ENCODE data around the gene C10orf143. TPM values are rescaled to one million over a fixed set of nuclear protein-coding genes. Genes with fewer than 3 reads are reported as not detected.
"Not testable (repeated sequence)": the region's sequence is repeated elsewhere in the genome, so short reads cannot be mapped to it uniquely, and the experiment has no call there.

Gene C10orf143
- total RNA-seq, 2 experiments from 2014 or later = 4.4 to 5.1 TPM

DNA sequence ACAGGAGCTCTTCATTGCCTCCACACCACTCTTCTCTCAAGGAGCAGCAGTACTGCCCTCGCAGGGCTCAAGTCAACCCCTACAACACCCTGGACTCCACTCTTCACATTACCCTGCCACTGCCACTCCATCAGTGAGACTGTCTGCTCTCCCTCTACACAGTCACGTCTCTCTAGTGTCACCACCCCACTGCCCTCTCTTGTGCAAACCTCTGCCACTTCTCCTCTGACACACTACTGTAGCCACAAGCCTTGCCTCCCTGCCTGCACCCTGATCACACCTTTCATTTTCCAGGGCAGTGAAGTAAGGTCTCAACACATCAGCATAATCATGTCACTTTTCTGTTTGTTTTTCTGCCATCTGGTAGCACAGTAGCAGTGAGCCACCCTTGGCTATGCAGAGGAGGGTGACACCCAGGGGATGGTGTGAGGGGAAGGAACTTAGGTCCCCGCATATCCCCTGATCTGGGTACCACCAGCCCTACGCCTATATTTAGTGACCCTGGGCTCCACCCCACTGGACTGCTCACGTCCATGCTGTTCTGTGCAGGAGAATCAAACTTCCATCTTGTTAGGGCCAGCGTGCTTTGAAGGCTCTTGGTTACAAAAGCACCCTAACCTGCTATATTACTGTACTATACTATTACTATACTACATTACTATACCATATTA is 1.6 kb downstream of the C10orf143 start:
- Mint-ChIP-seq H3K4me3 (peak overlapping the region; percentile 92), H3K27ac (peak overlapping the region; percentile 75), H3K9me3 (no peaks in the 10 kb centered on the region), H3K36me3 (ENCODE audit: low read depth) (peaks cover 30% of the 10 kb centered on the region), H3K27me3 (no peaks in the 10 kb centered on the region), H3K4me1 (ENCODE audit: low read depth) (peaks cover 43% of the 10 kb centered on the region)
- ATAC-seq = no peak
- intact Hi-C loops (cut with micrococcal nuclease) = no loop called here
- ChIA-PET POLR2A (interaction anchor here (0.7 to 3.3 kb wide), 7 partner anchors 10 to 39 kb away, joined by 3 to 54 read pairs (median 8); partner anchors contain the start of gene GLRX3), CTCF (interaction anchor here (1.0 to 3.6 kb wide), 8 partner anchors 8 to 225 kb away, joined by 3 to 44 read pairs (median 6); partner anchors contain the start of gene GLRX3)
- DNase-seq = peak; percentile 15
- TF ChIP-seq, protein P1, sequence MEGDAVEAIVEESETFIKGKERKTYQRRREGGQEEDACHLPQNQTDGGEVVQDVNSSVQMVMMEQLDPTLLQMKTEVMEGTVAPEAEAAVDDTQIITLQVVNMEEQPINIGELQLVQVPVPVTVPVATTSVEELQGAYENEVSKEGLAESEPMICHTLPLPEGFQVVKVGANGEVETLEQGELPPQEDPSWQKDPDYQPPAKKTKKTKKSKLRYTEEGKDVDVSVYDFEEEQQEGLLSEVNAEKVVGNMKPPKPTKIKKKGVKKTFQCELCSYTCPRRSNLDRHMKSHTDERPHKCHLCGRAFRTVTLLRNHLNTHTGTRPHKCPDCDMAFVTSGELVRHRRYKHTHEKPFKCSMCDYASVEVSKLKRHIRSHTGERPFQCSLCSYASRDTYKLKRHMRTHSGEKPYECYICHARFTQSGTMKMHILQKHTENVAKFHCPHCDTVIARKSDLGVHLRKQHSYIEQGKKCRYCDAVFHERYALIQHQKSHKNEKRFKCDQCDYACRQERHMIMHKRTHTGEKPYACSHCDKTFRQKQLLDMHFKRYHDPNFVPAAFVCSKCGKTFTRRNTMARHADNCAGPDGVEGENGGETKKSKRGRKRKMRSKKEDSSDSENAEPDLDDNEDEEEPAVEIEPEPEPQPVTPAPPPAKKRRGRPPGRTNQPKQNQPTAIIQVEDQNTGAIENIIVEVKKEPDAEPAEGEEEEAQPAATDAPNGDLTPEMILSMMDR (IDR thresholded peaks at IDR 0.05) = no peak

DNA sequence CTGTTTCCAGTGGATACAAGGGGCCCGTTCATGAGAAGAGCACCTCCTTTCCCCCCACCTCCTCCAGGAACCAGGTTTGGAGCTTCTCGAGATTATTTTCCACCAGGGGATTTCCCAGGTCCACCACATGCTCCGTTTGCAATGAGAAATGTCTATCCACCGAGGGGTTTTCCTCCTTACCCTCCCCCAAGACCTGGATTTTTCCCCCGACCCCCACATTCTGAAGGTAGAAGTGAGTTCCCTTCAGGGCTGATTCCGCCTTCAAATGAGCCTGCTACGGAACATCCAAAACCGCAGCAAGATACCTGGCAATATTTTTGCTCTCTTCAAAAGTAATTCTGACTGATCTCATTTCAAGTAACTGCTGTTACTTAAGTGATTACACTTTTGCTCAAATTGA is 2.5 kb downstream of the C10orf143 start:
- H3K9me3 Mint-ChIP-seq; intact Hi-C loops (cut with micrococcal nuclease); H3K27me3 Mint-ChIP-seq; ATAC-seq: not testable (repeated sequence)
- Mint-ChIP-seq H3K27ac (peak overlapping the region; percentile 90), H3K4me3 (peak overlapping the region; percentile 51), H3K4me1 (ENCODE audit: low read depth) (peaks cover 41% of the 10 kb centered on the region), H3K36me3 (ENCODE audit: low read depth) (peaks cover 32% of the 10 kb centered on the region)
- CTCF ChIA-PET = interaction anchor here (2.1 kb wide), 1 partner anchor 19 kb away, joined by 8 read pairs; no protein-coding TSS in a partner anchor
- peak; percentile 20 for DNase-seq
- POLR2A ChIA-PET = interaction anchor here (0.8 kb wide), 1 partner anchor 28 kb away, joined by 4 read pairs; the partner anchor contains the start of gene GLRX3

DNA sequence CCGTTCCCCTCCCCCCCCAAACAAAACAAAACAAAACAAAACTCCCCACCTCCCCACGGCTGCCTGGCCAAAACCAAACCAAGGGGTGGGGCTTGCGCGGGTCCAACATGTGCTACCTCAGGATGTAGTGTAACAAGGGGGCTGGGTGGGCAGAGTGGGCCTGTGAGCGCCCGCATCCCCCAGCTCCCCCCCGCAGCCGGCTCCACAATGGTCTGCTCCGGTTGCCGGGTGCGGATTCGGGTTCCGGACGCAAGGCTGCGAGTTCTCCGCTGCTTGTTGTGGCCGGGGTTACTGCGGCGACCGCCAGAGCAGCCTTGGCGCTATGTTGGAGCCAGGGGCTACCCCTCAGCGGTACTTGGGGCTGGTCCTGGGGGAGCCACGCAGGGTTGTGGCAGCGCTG is 4.9 kb downstream of the C10orf143 start:
- Mint-ChIP-seq H3K9me3 (no peaks in the 10 kb centered on the region), H3K27me3 (no peaks in the 10 kb centered on the region), H3K36me3 (ENCODE audit: low read depth) (peaks cover 28% of the 10 kb centered on the region), H3K4me3 (no peak overlapping the region), H3K4me1 (ENCODE audit: low read depth) (peaks cover 32% of the 10 kb centered on the region), H3K27ac (no peak overlapping the region)
- ATAC-seq (no peak), DNase-seq (no peak)
- intact Hi-C loops (cut with micrococcal nuclease) = no loop called here
- ChIA-PET CTCF (interaction anchor here (2.5 kb wide), 1 partner anchor 22 kb away, joined by 6 read pairs; no protein-coding TSS in a partner anchor), POLR2A (no interaction called here)
- TF ChIP-seq, protein P1 (IDR thresholded peaks at IDR 0.05) = no peak

DNA sequence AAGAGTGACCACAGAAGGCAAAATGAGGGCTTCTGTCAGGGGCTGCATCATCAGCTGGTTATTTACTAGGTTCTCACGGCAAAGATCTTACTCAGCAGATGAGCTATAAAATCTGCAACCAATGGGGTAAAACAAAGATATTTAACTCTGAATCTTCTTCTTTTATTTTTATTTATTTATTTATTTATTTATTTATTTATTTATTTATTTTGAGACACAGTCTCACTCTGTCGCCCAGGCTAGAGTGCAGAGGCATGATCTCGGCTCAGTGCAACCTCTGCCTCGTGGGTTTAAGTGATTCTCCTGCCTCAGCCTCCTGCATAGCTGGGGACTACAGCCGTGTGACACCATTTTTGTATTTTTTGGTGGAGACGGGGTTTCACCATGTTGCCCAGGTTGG is 11.3 kb downstream of the C10orf143 start:
- no peaks in the 10 kb centered on the region for H3K9me3 Mint-ChIP-seq
- CTCF ChIA-PET = interaction anchor here (1.1 kb wide), 1 partner anchor 10 kb away, joined by 5 read pairs; no protein-coding TSS in a partner anchor
- H3K36me3 Mint-ChIP-seq (ENCODE audit: low read depth) = peaks cover 31% of the 10 kb centered on the region
- H3K27me3 Mint-ChIP-seq = no peaks in the 10 kb centered on the region
- DNase-seq = no peak
- no peak overlapping the region for H3K27ac Mint-ChIP-seq
- POLR2A ChIA-PET = interaction anchor here (0.8 to 0.9 kb wide), 2 partner anchors 10 to 862 kb away, joined by 3 read pairs; no protein-coding TSS in a partner anchor
- no peak for ATAC-seq
- TF ChIP-seq, protein P1 (IDR thresholded peaks at IDR 0.05) = no peak
- no peak overlapping the region for H3K4me3 Mint-ChIP-seq
- intact Hi-C loops (cut with micrococcal nuclease) = no loop called here
- H3K4me1 Mint-ChIP-seq (ENCODE audit: low read depth) = no peaks in the 10 kb centered on the region

DNA sequence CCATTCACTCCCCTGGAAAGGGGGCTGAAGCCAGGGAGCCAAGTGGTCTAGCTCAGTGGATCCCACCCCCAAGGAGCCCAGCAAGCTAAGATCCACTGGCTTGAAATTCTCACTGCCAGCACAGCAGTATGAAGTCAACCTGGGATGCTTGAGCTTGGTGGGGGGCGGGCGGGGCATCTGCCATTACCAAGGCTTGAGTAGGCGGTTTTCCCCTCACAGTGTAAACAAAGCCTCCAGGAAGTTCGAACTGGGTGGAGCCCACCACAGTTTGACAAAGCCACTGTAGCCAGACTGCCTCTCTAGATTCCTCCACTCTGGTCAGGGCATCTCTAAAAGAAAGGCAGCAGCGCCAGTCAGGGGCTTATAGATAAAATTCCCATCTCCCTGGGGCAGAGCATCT is 20.1 kb downstream of the C10orf143 start:
- ATAC-seq; H3K27ac Mint-ChIP-seq; H3K4me3 Mint-ChIP-seq; H3K27me3 Mint-ChIP-seq; intact Hi-C loops (cut with micrococcal nuclease); POLR2A ChIA-PET: not testable (repeated sequence)
- peak; percentile 10 for DNase-seq
- CTCF ChIA-PET = interaction anchor here (1.4 kb wide), 1 partner anchor 99 kb away, joined by 3 read pairs; no protein-coding TSS in a partner anchor
- Mint-ChIP-seq H3K9me3 (peaks cover 19% of the 10 kb centered on the region), H3K4me1 (ENCODE audit: low read depth) (peaks cover 16% of the 10 kb centered on the region), H3K36me3 (ENCODE audit: low read depth) (peaks cover 62% of the 10 kb centered on the region)

DNA sequence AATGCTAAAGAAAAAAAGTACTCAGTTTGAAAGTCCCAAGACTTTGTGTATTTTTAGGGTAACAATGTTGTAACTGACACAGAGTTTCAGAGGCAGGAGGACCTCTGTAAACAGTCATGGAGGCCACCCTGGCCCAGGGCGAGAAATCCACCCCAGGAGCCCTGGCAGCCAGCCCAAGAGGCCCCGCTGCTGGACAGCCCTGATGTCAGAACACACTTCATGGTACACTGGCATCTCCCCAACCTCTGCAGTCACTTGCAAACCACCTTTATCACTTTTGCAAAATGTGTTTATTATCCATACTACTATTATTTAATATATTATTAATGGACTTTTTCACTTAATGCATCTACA is 30.2 kb downstream of the C10orf143 start:
- intact Hi-C loops (cut with micrococcal nuclease) = no loop called here
- ATAC-seq = no peak
- H3K9me3 Mint-ChIP-seq = peaks cover 5% of the 10 kb centered on the region
- POLR2A ChIA-PET = no interaction called here
- H3K27ac Mint-ChIP-seq = no peak overlapping the region
- no peaks in the 10 kb centered on the region for H3K4me1 Mint-ChIP-seq (ENCODE audit: low read depth)
- peaks cover 8% of the 10 kb centered on the region for H3K36me3 Mint-ChIP-seq (ENCODE audit: low read depth)
- CTCF ChIA-PET = no interaction called here
- TF ChIP-seq, protein P1 (IDR thresholded peaks at IDR 0.05) = no peak
- no peak for DNase-seq
- no peak overlapping the region for H3K4me3 Mint-ChIP-seq
- no peaks in the 10 kb centered on the region for H3K27me3 Mint-ChIP-seq
